NCI-H82 treated with DMSO at 0.1 percent for 48 hours (cell line): Measurements from ENCODE around the gene ACOT2.
"Not testable (repeated sequence)": the region's sequence is repeated elsewhere in the genome, so short reads cannot be mapped to it uniquely, and the experiment has no call there.

Source experiments
- DNase-seq: peaks from one replicate; lab custom pipeline; 2025; ENCODE audit not compliant: unreplicated experiment; lab: John Stamatoyannopoulos, UW

Gene ACOT2

GRCh38 chr14:73567951-73568885 lies 795 bp upstream of the ACOT2 start:
- no peak for DNase-seq

DNA sequence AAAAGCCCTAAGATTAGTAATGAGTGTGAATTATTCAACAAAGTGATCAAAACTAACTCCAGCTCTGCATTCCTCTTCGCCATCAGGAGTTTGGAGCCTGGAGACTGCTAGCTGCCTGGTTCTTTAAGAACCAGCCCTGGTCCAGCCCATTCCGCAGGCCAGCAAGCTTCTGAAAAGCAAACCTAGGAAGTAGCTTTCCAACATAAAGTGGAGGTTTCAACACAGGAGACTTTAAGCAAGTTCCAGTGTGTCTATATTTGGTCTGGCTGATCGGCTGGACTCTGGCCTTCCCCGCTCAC lies 178 bp upstream of the ACOT2 start:
- DNase-seq = not testable (repeated sequence)

DNA sequence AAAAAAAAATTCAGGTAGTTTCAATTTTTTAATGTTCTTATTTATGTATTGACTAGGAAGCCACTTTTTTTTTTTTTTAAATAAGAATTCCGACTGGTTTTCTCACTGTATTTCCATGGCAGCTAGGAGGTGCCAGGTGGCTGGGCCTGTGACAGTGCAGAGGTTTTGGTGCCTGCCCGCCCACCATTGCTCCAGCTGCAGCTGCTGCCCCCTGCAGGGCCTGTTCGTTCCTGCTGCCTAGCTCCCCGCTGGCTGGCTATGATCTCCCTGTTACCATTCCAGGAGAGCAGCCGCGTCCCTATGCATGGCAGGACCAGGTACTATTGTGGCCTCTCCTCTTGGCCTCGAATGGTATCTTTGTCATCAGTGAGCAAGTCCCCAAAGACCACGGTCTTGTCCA lies 1.9 kb downstream of the ACOT2 start:
- DNase-seq = not testable (repeated sequence)

DNA sequence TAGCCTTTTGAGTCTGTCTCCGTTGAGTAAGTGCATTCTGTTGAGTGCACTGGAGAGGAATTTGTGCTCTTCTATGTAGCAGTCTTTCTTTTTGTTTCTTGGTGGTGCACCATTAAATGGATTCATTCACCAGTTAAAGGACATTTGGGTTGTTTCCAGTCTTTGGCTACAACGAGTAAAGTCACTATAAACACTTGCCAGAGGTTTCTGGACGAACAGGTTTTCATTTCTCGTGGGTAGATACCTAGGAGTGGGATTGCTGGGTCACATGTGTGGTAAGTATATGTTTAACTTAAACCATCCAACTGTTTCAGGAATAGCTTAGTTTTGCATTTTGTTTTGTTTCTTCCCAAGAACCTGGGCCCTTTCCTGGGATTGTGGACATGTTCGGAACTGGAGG lies 4.0 kb downstream of the ACOT2 start:
- DNase-seq = not testable (repeated sequence)

- not testable (repeated sequence) for DNase-seq
Observed at GRCh38 chr14:73573740-73574139, 4.7 kb downstream of the ACOT2 start.

DNA sequence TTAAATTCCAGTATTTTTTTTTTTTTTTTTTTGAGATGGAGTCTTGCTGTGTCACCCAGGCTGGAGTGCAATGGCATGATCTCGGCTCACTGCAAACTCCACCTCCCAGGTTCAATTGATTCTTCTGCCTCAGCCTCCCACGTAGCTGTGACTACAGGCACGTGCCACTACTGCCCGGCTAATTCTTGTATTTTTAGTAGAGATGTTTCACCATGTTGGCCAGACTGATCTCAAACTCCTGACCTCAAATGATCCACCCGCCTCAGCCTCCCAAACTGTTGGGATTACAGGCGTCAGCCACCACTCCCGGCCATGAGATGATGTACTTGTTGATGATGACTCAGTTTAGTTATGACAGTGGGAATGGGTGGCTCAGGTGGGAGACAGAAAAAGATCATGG lies 5.2 kb downstream of the ACOT2 start:
- not testable (repeated sequence) for DNase-seq

DNA sequence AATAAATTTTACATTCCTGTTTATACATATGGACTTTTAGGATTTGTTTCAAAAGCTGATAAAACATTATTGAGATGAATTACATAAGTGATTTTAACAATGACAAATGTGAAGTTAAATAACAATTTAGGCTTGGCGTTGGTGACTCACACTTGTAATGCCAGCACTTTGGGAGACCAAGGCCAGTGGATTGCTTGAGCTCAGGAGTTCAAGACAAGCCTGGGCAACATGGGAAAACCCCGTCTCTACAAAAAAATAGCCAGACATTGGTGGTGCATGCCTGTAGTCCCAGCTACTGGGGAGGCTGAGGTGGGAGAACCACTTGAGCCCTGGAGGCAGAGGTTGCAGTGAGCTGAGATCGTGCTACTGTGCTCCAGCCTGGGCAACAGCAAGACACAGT lies 7.4 kb downstream of the ACOT2 start:
- DNase-seq = no peak

DNA sequence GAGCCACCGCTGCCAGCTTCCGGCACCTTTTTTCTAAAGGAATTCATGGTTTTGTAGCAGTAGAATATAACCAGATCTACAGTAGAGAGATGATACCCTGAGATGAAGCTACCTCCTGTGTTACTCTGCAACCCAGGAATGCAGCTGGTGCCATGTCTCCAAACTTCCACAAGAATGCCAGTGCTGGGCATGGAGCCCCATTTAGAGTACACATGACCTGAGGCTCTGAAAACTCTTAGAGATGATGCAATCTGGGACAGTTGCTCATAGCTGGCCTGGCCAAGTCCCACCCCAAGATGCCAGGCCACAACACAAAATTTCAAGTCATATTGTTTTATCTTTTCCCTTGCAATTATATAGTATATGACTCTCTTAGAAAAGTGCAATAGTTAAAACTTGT lies 8.2 kb downstream of the ACOT2 start:
- not testable (repeated sequence) for DNase-seq

DNA sequence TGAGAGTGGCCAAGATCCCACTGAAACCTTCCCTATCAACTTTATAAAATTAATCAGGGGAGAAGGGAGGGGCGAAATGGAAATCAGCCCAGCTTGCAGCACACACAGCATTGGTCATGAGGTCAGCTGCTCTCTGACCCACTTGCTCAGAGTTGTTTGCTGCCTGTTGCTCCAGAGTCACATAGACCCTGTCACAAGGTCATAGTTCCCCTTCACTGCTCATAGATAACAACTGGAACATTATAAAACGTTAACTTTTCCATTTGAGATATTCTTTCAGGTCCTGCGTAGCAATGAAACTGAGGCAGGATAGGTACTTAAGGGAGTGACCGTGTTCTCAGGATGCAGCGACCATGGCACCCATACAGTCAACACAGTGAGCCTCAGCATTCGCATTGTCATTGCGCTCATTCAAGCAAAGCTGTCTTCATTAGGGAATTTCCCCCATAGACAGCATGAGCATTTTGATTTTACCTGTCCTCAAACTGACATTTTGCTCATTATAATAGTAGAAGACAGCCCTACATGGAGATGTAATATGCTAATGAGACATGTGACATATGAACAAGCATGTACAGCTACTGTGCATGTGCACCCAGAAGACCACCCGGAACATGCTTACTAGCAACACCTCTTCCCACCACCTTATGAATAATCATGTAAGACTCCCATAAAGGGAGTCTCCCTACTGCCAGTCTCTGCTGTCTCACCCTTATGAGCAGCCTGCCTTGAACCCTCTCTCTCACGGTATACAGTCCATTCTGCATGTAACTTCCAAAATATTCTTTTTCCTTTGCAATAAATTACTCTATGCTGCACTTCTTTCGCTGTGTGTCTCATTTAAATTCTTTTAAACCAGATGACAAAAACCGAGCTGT lies 13.3 kb downstream of the ACOT2 start:
- DNase-seq = not testable (repeated sequence)

DNA sequence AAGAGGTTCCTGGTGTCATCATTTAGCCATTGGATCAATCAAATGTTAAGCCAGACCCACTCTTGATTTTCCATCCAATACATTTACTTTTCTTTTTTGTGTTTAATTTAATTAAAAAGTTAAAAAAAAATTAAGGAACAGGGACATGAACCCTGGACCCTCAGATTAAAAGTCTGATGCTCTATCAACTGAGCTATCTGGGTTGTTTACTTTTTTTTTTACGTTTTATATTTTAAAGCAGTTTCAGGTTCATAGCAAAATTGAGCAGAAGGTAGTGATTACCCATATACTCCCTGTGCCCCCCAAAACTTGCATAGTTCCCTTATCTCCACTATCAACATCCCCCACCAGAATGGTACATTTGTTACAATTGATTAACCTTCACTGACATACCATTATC lies 19.7 kb downstream of the ACOT2 start:
- no peak for DNase-seq

GRCh38 chr14:73589116-73589515 lies 20.1 kb downstream of the ACOT2 start:
- DNase-seq = no peak

DNA sequence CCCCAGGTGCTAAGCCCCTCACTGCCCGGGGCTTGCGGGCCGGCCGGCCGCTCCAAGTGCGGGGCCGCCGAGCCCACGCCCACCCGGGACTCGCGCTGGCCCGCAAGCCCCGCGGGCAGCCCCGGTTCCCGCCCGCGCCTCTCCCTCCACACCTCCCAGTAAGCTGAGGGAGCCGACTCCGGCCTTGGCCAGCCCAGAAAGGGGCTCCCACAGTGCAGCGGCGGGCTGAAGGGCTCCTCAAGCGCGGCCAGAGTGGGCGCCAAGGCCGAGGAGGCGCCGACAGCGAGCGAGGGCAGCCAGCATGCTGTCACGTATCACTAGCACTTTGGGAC lies 21.6 kb downstream of the ACOT2 start:
- DNase-seq = not testable (repeated sequence)

DNA sequence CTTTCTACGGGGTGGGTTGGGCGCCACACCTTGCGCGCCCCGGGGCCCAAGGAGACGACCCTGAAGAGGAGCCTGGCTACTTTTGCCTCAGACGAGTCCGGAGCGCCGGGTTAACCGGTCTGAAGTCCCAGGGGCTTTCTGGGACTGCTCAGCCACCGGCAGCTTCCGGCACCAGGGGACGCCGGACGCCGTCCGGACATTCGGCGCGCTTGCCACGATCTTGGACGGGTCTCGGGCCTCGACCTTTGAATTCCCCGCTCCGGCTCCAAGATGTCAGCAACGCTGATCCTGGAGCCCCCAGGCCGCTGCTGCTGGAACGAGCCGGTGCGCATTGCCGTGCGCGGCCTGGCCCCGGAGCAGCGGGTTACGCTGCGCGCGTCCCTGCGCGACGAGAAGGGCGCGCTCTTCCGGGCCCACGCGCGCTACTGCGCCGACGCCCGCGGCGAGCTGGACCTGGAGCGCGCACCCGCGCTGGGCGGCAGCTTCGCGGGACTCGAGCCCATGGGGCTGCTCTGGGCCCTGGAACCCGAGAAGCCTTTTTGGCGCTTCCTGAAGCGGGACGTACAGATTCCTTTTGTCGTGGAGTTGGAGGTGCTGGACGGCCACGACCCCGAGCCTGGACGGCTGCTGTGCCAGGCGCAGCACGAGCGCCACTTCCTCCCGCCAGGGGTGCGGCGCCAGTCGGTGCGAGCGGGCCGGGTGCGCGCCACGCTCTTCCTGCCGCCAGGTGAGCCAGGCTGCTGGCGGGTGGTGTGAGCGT lies 22.9 kb downstream of the ACOT2 start, which contains the start of gene ACOT4:
Gene ACOT4, plus strand, starts transcription at position 184 of the 760 bp plus-strand sequence. Its CDS starts 87 bp downstream, at position 271.
- no peak for DNase-seq

DNA sequence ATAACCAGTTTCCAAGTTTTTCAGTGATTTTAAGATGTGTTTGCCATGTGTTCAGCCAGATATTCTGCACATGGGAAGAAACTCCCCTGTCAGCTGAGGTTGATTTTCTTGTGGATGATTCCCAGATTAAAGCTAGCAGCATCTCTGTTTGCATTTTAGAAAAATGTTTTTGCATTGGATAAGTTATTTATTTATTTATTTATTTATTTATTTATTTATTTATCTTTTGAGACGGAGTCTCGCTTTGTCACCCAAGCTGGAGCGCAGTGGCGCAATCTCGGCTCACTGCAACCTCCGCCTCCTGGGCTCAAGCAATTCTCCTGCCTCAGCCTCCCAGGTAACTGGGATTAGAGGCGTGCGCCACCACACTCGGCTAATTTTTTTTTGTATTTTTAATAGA lies 25.5 kb downstream of the ACOT2 start:
- no peak for DNase-seq

DNA sequence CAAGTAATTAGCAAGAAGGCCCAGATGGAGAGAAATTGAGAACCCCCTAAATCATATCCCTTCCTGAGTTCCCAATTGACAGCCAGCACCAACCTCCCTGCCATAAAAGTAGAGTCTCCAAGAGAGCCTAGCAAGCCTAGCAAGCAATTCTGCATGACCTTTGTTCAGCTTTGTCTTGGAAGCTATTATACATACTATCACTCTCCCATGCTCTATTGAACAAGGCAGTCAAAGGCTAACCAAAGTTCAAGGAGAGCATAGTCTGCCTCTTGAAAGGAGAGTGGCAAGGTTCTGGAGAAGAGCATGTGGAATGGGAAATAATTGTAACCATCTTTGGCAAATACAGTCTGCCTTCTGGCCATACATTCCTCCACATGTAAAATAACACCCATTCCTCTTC lies 30.5 kb downstream of the ACOT2 start:
- no peak for DNase-seq

DNA sequence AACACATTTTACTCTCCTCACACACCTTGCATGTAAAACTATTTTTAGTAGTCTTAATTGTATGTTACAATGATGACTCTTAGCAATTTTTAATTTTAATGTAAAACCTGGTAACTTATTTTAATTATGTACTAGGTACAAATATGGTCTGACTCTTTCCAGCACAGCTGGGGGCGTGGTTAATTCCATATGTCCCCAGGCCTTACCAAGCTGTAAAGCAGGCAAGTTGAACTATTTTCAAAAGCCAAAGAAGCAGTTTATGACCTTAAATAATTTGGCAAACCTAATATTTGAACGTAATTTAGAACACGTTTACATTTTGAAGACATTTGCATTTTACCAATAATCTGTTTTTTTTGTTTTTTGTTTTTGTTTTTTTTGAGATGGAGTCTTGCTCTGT lies 34.0 kb downstream of the ACOT2 start:
- no peak for DNase-seq

DNA sequence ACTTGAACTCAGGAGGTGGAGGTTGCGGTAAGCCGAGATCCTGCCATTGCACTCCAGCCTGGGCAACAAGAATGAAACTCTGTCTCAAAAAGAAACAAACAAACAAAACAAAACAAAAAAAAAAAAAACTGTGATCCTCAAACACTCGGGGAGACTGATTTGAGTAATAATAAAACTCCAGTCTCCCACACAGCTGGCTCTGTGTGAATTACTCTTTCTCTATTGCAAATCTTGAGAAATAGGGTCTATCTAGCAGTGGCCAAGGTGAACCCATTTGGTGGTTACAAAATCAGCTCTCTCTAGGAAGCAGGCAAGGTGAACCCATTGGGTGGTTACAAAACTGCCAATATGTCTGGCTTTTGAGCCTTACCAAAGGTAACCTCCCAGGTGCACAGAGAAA lies 37.3 kb downstream of the ACOT2 start:
- DNase-seq = no peak

- no peak for DNase-seq
Observed at GRCh38 chr14:73607241-73607640, 38.2 kb downstream of the ACOT2 start.

GRCh38 chr14:73610687-73611086 lies 41.7 kb downstream of the ACOT2 start:
- DNase-seq = no peak

- peak; percentile 36 for DNase-seq
Observed at GRCh38 chr14:73612339-73613045, 43.5 kb downstream of the ACOT2 start, which contains the start of gene ACOT6. TSS of gene ACOT6 (plus strand) at chr14:73612517. CDS start at chr14:73612572, 55 bp downstream.

DNA sequence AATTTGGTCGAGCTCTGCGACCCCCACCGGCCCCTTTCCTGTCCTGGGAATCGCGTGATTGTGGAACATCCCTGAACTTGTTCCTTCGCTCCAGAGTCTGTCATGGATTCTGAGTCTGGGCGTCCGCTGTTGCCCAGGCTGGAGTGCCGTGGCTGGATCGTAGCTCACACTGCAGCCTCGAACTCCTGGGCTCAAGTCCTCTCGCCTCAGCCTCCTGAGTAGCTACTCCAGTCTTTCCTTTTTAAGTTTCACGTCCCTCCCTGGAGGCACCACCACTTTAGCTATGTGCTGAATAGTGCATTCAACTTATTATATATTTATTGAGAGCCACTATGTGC lies 44.0 kb downstream of the ACOT2 start:
- DNase-seq = no peak
